GM12892 (cell line): ENCODE measurements around the gene GPR89A.
"Not testable (repeated sequence)": the region's sequence is repeated elsewhere in the genome, so short reads cannot be mapped to it uniquely, and the experiment has no call there.

Experiments used
- POLR2A ChIP-seq: IDR thresholded peaks from 2 replicates; pipeline ENCODE4 v1.6.1; 2011; ENCODE audit warnings: low read depth, low read length, control low read depth
- POLR2AphosphoS5 ChIP-seq: IDR thresholded peaks from 2 replicates; pipeline ENCODE4 v1.6.1; 2011; ENCODE audit warnings: low read depth, low read length, control low read depth

DNA sequence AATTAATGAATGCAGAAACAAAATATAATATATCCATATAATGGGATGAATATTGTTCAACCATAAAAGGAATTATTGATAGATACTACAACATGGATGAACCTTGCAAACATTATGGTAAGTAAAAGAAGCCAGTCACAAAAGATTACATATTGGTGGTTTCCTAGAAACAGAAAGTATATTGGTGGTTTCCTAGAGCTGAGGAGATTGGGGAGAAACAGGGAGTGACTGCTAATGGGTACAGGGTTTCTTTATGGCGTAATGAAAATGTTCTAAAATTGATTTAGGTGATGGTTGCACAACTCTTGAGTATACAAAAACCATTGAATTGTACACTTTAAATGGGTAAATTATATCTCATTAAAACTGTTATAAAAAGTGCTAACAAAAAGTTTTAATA is 14.4 kb downstream of the GPR89A start:
- not testable (repeated sequence) for TF ChIP-seq POLR2A, POLR2AphosphoS5
